ENCODE measurements around the gene CBX7. TPM values are rescaled to one million over a fixed set of nuclear protein-coding genes. Genes with fewer than 3 reads are reported as not detected.
"Not testable (repeated sequence)": the region's sequence is repeated elsewhere in the genome, so short reads cannot be mapped to it uniquely, and the experiment has no call there.

Gene CBX7
- total RNA-seq, 4 donors from 2014 or later: 4.7 to 56.1 (median 19.5) TPM

DNA sequence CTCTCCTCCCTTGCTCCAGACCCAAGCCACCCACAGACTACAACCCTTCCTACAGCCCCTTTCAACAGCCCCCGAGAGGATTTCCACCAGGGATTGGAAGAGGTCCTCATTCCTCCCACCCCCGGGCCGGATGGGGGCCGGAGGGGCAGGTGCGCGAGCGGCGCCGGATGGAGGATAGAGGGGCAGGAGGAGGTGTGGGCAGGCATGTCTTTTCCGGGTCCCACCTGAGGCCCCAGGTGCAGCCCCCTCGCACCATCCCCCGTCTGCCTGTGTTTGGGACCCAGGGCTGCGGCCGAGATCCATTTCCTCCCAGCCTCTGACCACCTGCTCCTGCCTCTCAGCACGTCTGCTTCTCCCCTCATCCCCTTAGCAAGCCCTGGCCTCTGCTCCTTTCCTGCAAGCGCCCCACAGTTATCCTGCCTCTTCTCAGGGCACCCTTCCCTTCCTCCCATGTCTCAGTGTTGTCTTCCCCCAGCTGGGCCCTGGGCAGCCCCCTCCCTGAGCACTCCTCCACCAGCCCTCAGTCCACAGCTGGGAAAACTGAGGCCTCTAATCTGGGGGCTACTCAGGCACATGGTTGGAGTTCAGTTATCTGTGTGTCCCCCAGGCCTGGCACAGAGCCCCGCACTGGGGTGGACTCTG lies 19.3 kb upstream of the CBX7 start:
- TF ChIP-seq, protein P1, sequence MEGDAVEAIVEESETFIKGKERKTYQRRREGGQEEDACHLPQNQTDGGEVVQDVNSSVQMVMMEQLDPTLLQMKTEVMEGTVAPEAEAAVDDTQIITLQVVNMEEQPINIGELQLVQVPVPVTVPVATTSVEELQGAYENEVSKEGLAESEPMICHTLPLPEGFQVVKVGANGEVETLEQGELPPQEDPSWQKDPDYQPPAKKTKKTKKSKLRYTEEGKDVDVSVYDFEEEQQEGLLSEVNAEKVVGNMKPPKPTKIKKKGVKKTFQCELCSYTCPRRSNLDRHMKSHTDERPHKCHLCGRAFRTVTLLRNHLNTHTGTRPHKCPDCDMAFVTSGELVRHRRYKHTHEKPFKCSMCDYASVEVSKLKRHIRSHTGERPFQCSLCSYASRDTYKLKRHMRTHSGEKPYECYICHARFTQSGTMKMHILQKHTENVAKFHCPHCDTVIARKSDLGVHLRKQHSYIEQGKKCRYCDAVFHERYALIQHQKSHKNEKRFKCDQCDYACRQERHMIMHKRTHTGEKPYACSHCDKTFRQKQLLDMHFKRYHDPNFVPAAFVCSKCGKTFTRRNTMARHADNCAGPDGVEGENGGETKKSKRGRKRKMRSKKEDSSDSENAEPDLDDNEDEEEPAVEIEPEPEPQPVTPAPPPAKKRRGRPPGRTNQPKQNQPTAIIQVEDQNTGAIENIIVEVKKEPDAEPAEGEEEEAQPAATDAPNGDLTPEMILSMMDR (IDR thresholded peaks at IDR 0.05): no peak
- TF ChIP-seq POLR2A (IDR thresholded peaks at IDR 0.05): no peak
- intact Hi-C loops (cut with DNase I): loop anchor here (2.0 kb wide), 1 partner anchor 139 kb away; no protein-coding TSS in a partner anchor
- peaks cover 26 to 63% (median 41%) of the 10 kb centered on the region in 3 donors for H3K4me1 ChIP-seq
- DNase-seq: no peak
- no peak overlapping the region for H3K4me3 ChIP-seq
- no peaks in the 10 kb centered on the region for H3K36me3 ChIP-seq
- no peaks in the 10 kb centered on the region for H3K9me3 ChIP-seq
- 77 to 79% methylated on average over 8 to 13 of the region's 17 CpGs for WGBS, 2 donors
- peaks cover 0 to 5% (median 0%) of the 10 kb centered on the region in 4 donors for H3K27me3 ChIP-seq
- peak overlapping the region in 1 of 4 donors; percentile 17 for H3K27ac ChIP-seq

DNA sequence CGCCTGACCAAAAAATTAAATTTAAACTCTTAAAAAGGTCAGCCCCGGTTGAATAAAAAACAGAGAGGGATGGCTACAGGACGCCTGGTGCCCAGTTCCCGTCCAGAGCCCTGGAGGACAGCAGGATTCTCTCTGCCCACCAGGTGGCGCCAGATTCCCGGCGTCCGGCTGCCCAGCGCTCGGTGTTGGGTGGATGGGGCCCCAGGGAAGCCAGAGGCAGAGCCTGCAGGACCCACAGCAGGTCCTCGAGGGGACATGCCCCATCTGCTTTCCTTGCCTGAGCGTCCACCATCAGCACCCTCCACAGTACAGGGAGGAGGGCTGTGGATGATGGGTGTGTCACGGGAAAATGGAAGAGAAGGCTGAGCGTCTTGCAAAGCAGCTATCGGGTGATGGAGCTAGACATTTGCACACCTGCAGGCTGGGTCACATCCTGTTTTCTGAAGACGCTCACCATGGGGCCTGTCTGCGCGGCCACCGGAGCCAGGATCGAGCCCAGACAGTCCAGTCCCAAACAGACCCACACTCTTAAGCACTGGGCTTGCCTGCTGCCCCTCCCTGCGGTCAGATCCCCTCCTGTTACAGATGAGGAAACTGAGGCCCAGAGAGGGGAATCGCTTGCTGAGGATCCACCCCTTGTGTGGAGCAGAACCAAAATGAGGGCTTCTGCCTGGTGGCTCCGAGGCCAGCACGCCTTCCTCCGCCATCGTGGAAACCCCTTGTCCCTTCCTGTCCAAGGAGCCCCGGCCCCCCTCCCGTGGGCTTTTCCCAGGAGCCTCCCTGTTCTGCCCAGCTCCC lies 18.5 kb upstream of the CBX7 start:
- H3K4me3 ChIP-seq: peak overlapping the region in 1 of 4 donors; percentile 48
- TF ChIP-seq POLR2A (IDR thresholded peaks at IDR 0.05): no peak
- TF ChIP-seq, protein P1 (IDR thresholded peaks at IDR 0.05): peak; percentile 95 to 99 (median 97)
- 17 to 46% methylated on average over 15 to 18 of the region's 28 CpGs for WGBS, 2 donors
- H3K27me3 ChIP-seq: peaks cover 0 to 5% (median 0%) of the 10 kb centered on the region in 4 donors
- peaks cover 23 to 56% (median 37%) of the 10 kb centered on the region in 3 donors for H3K4me1 ChIP-seq
- H3K36me3 ChIP-seq: no peaks in the 10 kb centered on the region
- no peak for DNase-seq
- H3K9me3 ChIP-seq: no peaks in the 10 kb centered on the region
- intact Hi-C loops (cut with DNase I): loop anchor here (2.0 kb wide), 1 partner anchor 140 kb away; no protein-coding TSS in a partner anchor
- no peak overlapping the region for H3K27ac ChIP-seq

DNA sequence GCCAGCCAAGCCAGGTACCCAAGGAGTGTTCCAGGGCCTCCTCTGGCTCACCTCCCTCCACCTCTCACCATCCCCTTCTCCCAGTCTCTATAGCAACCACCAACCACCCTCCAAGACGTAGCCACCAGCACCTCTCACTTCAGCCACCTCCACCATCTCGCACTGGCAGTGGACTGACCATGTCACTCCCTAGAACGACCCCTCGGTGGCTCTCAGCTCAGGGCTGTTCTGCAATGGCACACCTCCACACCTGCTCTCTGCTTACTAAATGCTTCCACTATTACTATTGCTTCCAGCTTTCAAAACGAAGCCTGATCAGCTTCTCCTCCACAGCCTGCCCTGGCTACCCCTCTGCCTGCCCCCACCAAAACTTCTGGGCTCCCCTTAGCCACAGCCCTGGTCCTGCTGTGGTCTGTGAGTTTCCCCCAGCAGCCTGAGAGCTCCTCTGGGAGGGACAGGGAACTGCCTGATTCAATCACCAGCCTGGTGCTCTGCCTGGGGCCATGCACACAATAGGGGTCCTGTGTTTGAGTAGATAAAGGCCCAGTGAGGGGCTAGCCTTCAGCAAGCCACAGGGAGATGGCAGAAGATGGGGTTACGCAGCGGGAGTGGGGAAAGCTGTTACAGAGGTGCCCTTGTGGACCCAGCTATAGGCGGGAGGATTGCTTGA lies 17.5 kb upstream of the CBX7 start:
- no peak for DNase-seq
- 57 to 58% methylated on average over 8 of the region's 8 CpGs for WGBS, 2 donors
- intact Hi-C loops (cut with DNase I): loop anchor here (2.0 kb wide), 1 partner anchor 141 kb away; no protein-coding TSS in a partner anchor

DNA sequence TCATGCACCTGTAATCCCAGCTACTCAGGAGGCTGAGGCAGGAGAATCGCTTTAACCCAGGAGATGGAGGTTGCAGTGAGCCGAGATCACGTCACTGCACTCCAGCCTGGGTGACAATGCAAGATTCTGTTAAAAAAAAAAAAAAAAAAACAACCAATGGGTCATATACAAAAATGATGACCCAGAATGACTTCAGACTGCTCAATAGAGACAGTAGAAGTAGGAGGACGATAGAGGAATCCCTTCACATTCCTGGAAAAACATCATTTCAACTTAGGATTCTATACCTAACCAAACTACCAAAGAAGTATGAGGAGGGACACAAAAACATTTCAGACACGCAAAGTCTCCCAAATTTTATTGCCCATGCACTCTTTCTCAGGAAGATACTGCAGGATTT lies 14.1 kb upstream of the CBX7 start:
- TF ChIP-seq POLR2A (IDR thresholded peaks at IDR 0.05): no peak
- TF ChIP-seq, protein P1 (IDR thresholded peaks at IDR 0.05): no peak
- Histone ChIP-seq H3K9me3 (no peaks in the 10 kb centered on the region), H3K4me3 (no peak overlapping the region), H3K27ac (no peak overlapping the region), H3K27me3 (peaks cover 0 to 5% (median 0%) of the 10 kb centered on the region in 4 donors), H3K4me1 (peaks cover 6 to 11% (median 7%) of the 10 kb centered on the region in 3 donors), H3K36me3 (no peaks in the 10 kb centered on the region)
- intact Hi-C loops (cut with DNase I): no loop called here
- WGBS, 2 donors: 86 to 91% methylated on average over 5 of the region's 5 CpGs
- no peak for DNase-seq

More for the DNA sequence above, 17.5 kb upstream of the CBX7 start:
- no peaks in the 10 kb centered on the region for H3K9me3 ChIP-seq
- H3K4me1 ChIP-seq: peaks cover 13 to 45% (median 26%) of the 10 kb centered on the region in 3 donors
- TF ChIP-seq, protein P1 (IDR thresholded peaks at IDR 0.05): no peak
- no peak for TF ChIP-seq POLR2A (IDR thresholded peaks at IDR 0.05)
- no peak overlapping the region for H3K27ac ChIP-seq
- H3K27me3 ChIP-seq: peaks cover 0 to 5% (median 0%) of the 10 kb centered on the region in 4 donors
- no peak overlapping the region for H3K4me3 ChIP-seq
- H3K36me3 ChIP-seq: no peaks in the 10 kb centered on the region

DNA sequence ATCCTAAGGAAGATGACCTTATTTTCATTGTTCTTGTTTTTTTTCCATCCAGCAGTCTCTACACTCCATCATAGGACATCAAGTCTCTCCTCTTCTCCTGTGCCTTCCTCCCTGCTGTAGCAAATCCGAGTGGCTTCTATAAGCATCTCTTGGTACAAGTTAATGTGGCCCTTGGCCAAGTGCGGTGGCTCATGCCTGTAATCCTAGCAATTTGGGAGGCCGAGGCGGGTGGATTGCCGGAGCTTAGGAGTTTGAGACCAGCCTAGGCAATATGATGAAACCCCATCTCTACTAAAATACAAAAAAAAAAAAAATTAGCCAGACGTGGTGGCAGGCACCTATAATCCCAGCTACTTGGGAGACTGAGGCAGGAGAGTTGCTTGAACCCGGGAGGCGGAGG lies 3.6 kb upstream of the CBX7 start:
- DNase-seq; H3K27ac ChIP-seq; intact Hi-C loops (cut with DNase I); H3K9me3 ChIP-seq; H3K4me3 ChIP-seq; H3K36me3 ChIP-seq: not testable (repeated sequence)
- Histone ChIP-seq H3K4me1 (peaks cover 11 to 23% (median 16%) of the 10 kb centered on the region in 3 donors), H3K27me3 (peaks cover 0 to 18% (median 0%) of the 10 kb centered on the region in 4 donors)
- 93 to 94% methylated on average over 5 to 7 of the region's 8 CpGs for WGBS, 2 donors

Data from esophagus squamous epithelium (tissue), 5 donors.